HT1080 (cell line): Measurements from ENCODE around the gene CPA2. TPM values are rescaled to one million over a fixed set of nuclear protein-coding genes. Genes with fewer than 3 reads are reported as not detected.
"Not testable (repeated sequence)": the region's sequence is repeated elsewhere in the genome, so short reads cannot be mapped to it uniquely, and the experiment has no call there.

Experiments
- DNase-seq: peaks from one replicate; pipeline ENCODE4 v3.0.0-alpha.2; 2015; ENCODE audit warnings: low read depth
- total RNA-seq: library from RNA; depleted of rRNA; stranded (reverse); fragments of >200 nt; shearing (Covaris generic); gene quantifications from 2 replicates; pipeline ENCODE4 v1.2.3, GENCODE V29; 2014

The CPA2 gene
- total RNA-seq, 1 experiment from 2014 or later, result not detected

GRCh38 chr7:130249626-130250025, 17.0 kb upstream of the CPA2 start:
- DNase-seq, result not testable (repeated sequence)

GRCh38 chr7:130254555-130254954, 12.1 kb upstream of the CPA2 start:
- DNase-seq, result no peak

- DNase-seq, result no peak
These were observed 10.0 kb upstream of the CPA2 start for GRCh38 chr7:130256704-130257103.

GRCh38 chr7:130258494-130259078, 8.1 kb upstream of the CPA2 start:
- DNase-seq, result no peak

GRCh38 chr7:130262448-130262847, 4.2 kb upstream of the CPA2 start:
- no peak for DNase-seq

- no peak for DNase-seq
These were observed 3.5 kb upstream of the CPA2 start for GRCh38 chr7:130263130-130263529.

GRCh38 chr7:130266961-130267321, 278 bp downstream of the CPA2 start:
- no peak for DNase-seq

- no peak for DNase-seq
These were observed 2.0 kb downstream of the CPA2 start for GRCh38 chr7:130268463-130269317.

GRCh38 chr7:130269318-130269694, 2.6 kb downstream of the CPA2 start:
- DNase-seq, result no peak

GRCh38 chr7:130270947-130271800, 4.5 kb downstream of the CPA2 start:
- no peak for DNase-seq

GRCh38 chr7:130272381-130273080, 5.9 kb downstream of the CPA2 start:
- DNase-seq, result no peak

GRCh38 chr7:130273081-130273932, 6.6 kb downstream of the CPA2 start:
- DNase-seq, result no peak

- no peak for DNase-seq
These were observed 7.2 kb downstream of the CPA2 start for GRCh38 chr7:130273933-130274255.

- no peak for DNase-seq
These were observed 7.6 kb downstream of the CPA2 start for GRCh38 chr7:130274296-130274695.

GRCh38 chr7:130274983-130275591, 8.4 kb downstream of the CPA2 start:
- DNase-seq, result no peak

- no peak for DNase-seq
These were observed 9.2 kb downstream of the CPA2 start for GRCh38 chr7:130275826-130276297.

GRCh38 chr7:130276796-130277762, 10.4 kb downstream of the CPA2 start:
- DNase-seq, result peak; percentile 53

GRCh38 chr7:130277763-130278643, 11.3 kb downstream of the CPA2 start:
- no peak for DNase-seq
